Naive thymus-derived CD8-positive, alpha-beta T cell (primary cell): Measurements from ENCODE around the gene MUC20. TPM values are rescaled to one million over a fixed set of nuclear protein-coding genes. Genes with fewer than 3 reads are reported as not detected.
A peak's percentile ranks its signal among the peaks of the same experiment; 100 is the strongest.
"Not testable (repeated sequence)": the region's sequence is repeated elsewhere in the genome, so short reads cannot be mapped to it uniquely, and the experiment has no call there.

Experiments
- ATAC-seq, 2 donors: fragments of 150-1000 bp; cut with Tn5 transposase in 1 of 2; sonication (Bioruptor Pico), chemical (Tn5 transposase) in 1 of 2; 1 replicate in 1 of 2; 2 replicates in 1 of 2; pipeline ENCODE4 v1.10.0; 2021; ENCODE audit warnings: mild to moderate bottlenecking in 2 of 2, moderate library complexity in 2 of 2
- POLR2A ChIA-PET: fragments of 350-600 bp; sonication (Branson Sonifier 250); formaldehyde crosslinking; loops from one replicate; lab custom pipeline; 2021; ENCODE audit warnings: antibody characterized with exemption; lab: Charles Lee
- DNase-seq, 10 donors: peaks; one replicate each; pipeline versions ENCODE4 v3.0.0 to v3.0.0-alpha.2; 2020 to 2022
- H3K27ac Mint-ChIP-seq, 10 donors: one replicate each; pipeline ENCODE4 v1.8.0; 2020 to 2022; ENCODE audit warnings: mild to moderate bottlenecking in 10 of 10, mixed read lengths in 10 of 10, moderate library complexity in 4 of 10, inconsistent platforms in 1 of 10
- H3K27me3 Mint-ChIP-seq, 5 donors: one replicate each; pipeline ENCODE4 v1.8.0; 2021 to 2022; ENCODE audit warnings: mixed read lengths in 5 of 5
- H3K36me3 Mint-ChIP-seq, 3 donors: one replicate each; pipeline ENCODE4 v1.8.0; 2020 to 2022; ENCODE audit warnings: mixed read lengths in 3 of 3, mild to moderate bottlenecking in 2 of 3, inconsistent platforms in 1 of 3
- H3K4me1 Mint-ChIP-seq, 4 donors: one replicate each; pipeline ENCODE4 v1.8.0; 2021 to 2022; ENCODE audit warnings: mixed read lengths in 4 of 4
- H3K4me3 Mint-ChIP-seq, 10 donors: one replicate each; pipeline ENCODE4 v1.8.0; 2020 to 2022; ENCODE audit warnings: mild to moderate bottlenecking in 10 of 10, mixed read lengths in 10 of 10, moderate library complexity in 6 of 10, inconsistent platforms in 1 of 10
- H3K9me3 Mint-ChIP-seq, 9 donors: one replicate each; pipeline ENCODE4 v1.8.0; 2020 to 2022; ENCODE audit warnings: mixed read lengths in 9 of 9, mild to moderate bottlenecking in 3 of 9, inconsistent platforms in 1 of 9, moderate library complexity in 1 of 9
- polyA plus RNA-seq, 3 donors: library from polyadenylated mRNA; unstranded; fragments of 300-500 nt; fragmentation: Illumina TruSeq; gene quantifications; one replicate each; pipeline ENCODE4 v1.2.3, GENCODE V29; 2021
- total RNA-seq, 8 experiments: library from RNA in 2 of 8; stranded (reverse) in 2 of 8; gene quantifications; one replicate each; pipeline ENCODE4 v1.2.3 and lab custom pipeline; 2021 to 2026

Gene MUC20
- total and polyA plus RNA-seq, 5 experiments from 2014 or later, result 0.21 to 11.7 (median 5.3) TPM; not detected in 1

- POLR2A ChIA-PET, result no interaction called here
- Mint-ChIP-seq H3K27ac (peak overlapping the region in 2 of 10 donors; percentile 11 to 37), H3K4me1 (peaks cover 0 to 11% (median 2%) of the 10 kb centered on the region in 4 donors), H3K9me3 (peaks cover 0 to 2% (median 0%) of the 10 kb centered on the region in 9 donors), H3K27me3 (peaks cover 0 to 2% (median 0%) of the 10 kb centered on the region in 5 donors), H3K36me3 (peaks cover 11 to 24% (median 20%) of the 10 kb centered on the region in 3 donors), H3K4me3 (no peak overlapping the region)
- ATAC-seq (no peak), DNase-seq (no peak)
These were observed 2.8 kb upstream of the MUC20 start for GRCh38 chr3:195717852-195718476.

- no peak for ATAC-seq
- Mint-ChIP-seq H3K9me3 (peaks cover 0 to 2% (median 0%) of the 10 kb centered on the region in 9 donors), H3K36me3 (peaks cover 11 to 24% (median 20%) of the 10 kb centered on the region in 3 donors), H3K27ac (no peak overlapping the region), H3K4me1 (peaks cover 0 to 11% (median 2%) of the 10 kb centered on the region in 4 donors), H3K27me3 (peaks cover 0 to 2% (median 0%) of the 10 kb centered on the region in 5 donors), H3K4me3 (no peak overlapping the region)
- DNase-seq, result no peak
- POLR2A ChIA-PET, result interaction anchor here (0.8 kb wide), 1 partner anchor 11 kb away, joined by 5 read pairs; no protein-coding TSS in a partner anchor
These were observed 2.2 kb upstream of the MUC20 start for GRCh38 chr3:195718477-195718984.

- peaks cover 8 to 18% (median 15%) of the 10 kb centered on the region in 3 donors for H3K36me3 Mint-ChIP-seq
- DNase-seq, POLR2A ChIA-PET, ATAC-seq, H3K4me1 Mint-ChIP-seq, H3K27me3 Mint-ChIP-seq, H3K9me3 Mint-ChIP-seq, H3K4me3 Mint-ChIP-seq: not testable (repeated sequence)
- peak overlapping the region in 1 of 10 donors; percentile 37 for H3K27ac Mint-ChIP-seq
These were observed 1.1 kb upstream of the MUC20 start for GRCh38 chr3:195719514-195720254.

DNA sequence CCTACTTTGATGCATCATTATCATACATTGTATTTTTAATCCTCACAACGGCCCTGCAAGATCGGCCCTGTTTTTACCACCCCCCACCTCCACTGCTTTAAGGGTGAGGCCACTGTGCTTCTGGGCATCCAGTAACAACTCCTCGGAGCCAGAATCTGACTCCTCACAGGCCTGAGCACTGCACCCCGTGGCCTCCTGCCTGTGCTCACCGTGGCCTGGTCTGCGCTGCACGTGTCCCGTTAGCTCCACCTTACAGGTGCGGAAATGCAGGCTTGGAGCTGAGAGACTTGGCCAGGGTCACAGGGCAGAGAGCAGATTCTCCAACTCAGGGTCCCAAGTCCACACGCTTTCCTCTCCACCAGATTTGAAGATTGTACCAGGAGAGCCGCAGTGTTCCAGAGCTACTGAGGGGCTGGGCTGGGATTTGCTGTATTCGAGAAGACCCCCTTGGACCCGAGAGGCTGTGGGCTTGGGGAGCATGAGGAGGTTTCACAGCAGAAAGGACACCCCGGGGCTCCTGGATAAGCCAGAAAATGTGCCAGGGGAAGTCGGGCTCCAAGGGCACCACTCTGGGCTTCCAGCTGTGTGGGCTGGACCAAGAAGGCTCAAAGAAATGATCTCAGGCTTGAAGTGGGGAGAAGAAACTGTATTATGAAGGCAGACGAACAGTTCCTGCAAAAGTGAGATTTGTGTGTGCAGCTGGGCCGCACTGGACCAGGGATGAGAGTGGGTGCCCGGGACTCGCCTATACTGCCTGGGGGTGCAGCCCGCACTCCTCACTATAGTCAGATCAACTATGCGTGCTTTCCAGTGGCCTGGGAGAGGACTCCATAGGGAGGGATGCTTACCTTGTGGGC, 1.6 kb downstream of the MUC20 start:
- H3K27me3 Mint-ChIP-seq, DNase-seq, H3K4me1 Mint-ChIP-seq, ATAC-seq, H3K4me3 Mint-ChIP-seq, H3K9me3 Mint-ChIP-seq, H3K27ac Mint-ChIP-seq, POLR2A ChIA-PET, H3K36me3 Mint-ChIP-seq: not testable (repeated sequence)

DNA sequence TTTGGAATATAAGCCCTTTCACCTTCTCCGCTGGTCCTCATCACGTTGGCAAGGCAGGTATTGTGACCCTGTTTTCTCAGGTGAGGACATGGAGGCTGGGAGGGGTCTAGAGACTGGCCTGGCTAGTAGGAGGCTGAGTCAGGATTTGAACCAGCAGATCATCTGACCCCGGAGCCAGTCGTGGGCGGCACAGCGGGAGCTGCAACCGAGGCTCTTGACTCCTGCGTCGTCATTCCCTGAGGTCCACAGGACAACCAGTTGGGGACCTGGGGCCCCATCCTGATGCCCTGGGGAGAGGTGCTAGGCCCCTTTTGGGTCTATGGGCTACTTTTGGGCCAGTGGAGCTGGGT, 2.2 kb downstream of the MUC20 start:
- POLR2A ChIA-PET, H3K9me3 Mint-ChIP-seq, ATAC-seq, H3K36me3 Mint-ChIP-seq, H3K27ac Mint-ChIP-seq, DNase-seq, H3K4me1 Mint-ChIP-seq, H3K4me3 Mint-ChIP-seq, H3K27me3 Mint-ChIP-seq: not testable (repeated sequence)

- H3K27ac Mint-ChIP-seq, H3K4me1 Mint-ChIP-seq, DNase-seq, H3K9me3 Mint-ChIP-seq, H3K4me3 Mint-ChIP-seq, POLR2A ChIA-PET, ATAC-seq, H3K27me3 Mint-ChIP-seq, H3K36me3 Mint-ChIP-seq: not testable (repeated sequence)
These were observed 3.6 kb downstream of the MUC20 start for GRCh38 chr3:195724363-195724762.

GRCh38 chr3:195725916-195726740, 5.3 kb downstream of the MUC20 start:
- H3K27ac Mint-ChIP-seq, H3K27me3 Mint-ChIP-seq, POLR2A ChIA-PET, H3K4me3 Mint-ChIP-seq, ATAC-seq, H3K4me1 Mint-ChIP-seq, DNase-seq, H3K9me3 Mint-ChIP-seq: not testable (repeated sequence)
- peaks cover 0 to 18% (median 18%) of the 10 kb centered on the region in 3 donors for H3K36me3 Mint-ChIP-seq

DNA sequence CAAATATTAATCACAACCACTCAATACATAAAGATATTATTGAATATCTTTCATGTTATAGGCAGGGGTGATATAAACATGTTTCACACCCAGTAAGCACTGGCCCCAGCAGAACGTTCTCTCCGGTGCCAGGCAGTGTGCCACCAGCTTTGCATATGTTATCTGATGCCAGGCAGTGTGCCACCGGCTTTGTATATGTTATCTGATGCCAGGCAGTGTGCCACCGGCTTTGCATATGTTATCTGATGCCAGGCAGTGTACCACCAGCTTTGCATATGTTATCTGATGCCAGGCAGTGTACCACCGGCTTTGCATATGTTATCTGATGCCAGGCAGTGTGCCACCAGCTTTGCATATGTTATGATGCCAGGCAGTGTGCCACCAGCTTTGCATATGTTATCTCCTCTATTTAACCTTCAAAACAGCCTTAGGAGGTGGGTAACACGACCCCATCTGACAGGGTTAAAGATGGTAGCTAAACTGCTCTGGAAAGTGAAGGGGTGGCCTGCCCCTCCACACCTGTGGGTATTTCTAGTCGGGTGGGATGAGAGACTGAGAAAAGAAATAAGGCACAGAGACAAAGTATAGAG, 6.9 kb downstream of the MUC20 start:
- Mint-ChIP-seq H3K27ac (peak overlapping the region in 2 of 10 donors; percentile 8 to 30), H3K36me3 (peaks cover 0 to 33% (median 28%) of the 10 kb centered on the region in 3 donors), H3K4me3 (no peak overlapping the region), H3K9me3 (no peaks in the 10 kb centered on the region), H3K4me1 (peaks cover 0 to 1% (median 0%) of the 10 kb centered on the region in 4 donors), H3K27me3 (no peaks in the 10 kb centered on the region)
- no peak for DNase-seq
- POLR2A ChIA-PET, result no interaction called here
- ATAC-seq, result no peak

- H3K27ac Mint-ChIP-seq, DNase-seq, ATAC-seq, H3K4me1 Mint-ChIP-seq, POLR2A ChIA-PET, H3K27me3 Mint-ChIP-seq, H3K4me3 Mint-ChIP-seq, H3K9me3 Mint-ChIP-seq: not testable (repeated sequence)
- peaks cover 0 to 42% (median 36%) of the 10 kb centered on the region in 3 donors for H3K36me3 Mint-ChIP-seq
These were observed 8.0 kb downstream of the MUC20 start for GRCh38 chr3:195728789-195729188.

DNA sequence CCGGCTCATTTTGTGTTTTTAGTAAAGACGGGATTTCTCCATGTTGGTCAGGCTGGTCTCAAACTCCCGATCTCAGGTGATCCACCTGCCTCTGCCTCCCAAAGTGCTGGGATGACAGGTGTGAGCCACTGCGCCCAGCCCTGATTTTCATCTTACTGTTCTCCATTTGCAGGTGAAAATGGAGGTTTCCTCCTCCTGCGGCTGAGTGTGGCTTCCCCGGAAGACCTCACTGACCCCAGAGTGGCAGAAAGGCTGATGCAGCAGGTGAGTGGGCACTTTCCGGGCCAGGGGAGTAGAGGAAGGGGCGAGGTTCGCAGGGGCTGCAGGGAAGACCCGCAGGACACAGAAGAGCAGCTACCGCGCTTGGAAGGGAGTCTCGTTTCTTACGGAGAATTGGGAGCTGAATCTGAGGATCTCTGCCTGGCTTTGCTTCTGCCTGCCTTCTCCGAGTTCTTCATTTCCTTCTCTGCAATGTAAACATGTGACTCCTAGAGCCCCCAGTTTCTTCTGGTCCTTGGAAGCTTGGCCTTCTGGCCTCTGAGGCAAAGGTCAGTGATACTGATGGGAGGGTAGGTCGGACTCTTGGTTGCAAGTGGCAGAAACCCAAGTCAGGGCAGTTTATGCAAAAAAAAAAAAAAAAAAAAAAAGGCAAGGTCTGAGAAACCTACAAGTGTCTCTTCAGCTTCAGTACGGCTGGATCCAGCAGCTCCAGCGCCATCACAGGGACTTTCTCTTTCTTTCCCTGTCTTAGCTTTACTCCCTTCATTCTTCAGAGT, 8.9 kb downstream of the MUC20 start:
- DNase-seq, result no peak
- Mint-ChIP-seq H3K4me1 (peaks cover 0 to 1% (median 0%) of the 10 kb centered on the region in 4 donors), H3K36me3 (peaks cover 0 to 47% (median 36%) of the 10 kb centered on the region in 3 donors), H3K27me3 (no peaks in the 10 kb centered on the region), H3K4me3 (no peak overlapping the region), H3K9me3 (no peaks in the 10 kb centered on the region), H3K27ac (peak overlapping the region in 2 of 10 donors; percentile 39 to 50)
- POLR2A ChIA-PET, result interaction anchor here (0.7 kb wide), 1 partner anchor 786 kb away, joined by 4 read pairs; no protein-coding TSS in a partner anchor
- no peak for ATAC-seq

DNA sequence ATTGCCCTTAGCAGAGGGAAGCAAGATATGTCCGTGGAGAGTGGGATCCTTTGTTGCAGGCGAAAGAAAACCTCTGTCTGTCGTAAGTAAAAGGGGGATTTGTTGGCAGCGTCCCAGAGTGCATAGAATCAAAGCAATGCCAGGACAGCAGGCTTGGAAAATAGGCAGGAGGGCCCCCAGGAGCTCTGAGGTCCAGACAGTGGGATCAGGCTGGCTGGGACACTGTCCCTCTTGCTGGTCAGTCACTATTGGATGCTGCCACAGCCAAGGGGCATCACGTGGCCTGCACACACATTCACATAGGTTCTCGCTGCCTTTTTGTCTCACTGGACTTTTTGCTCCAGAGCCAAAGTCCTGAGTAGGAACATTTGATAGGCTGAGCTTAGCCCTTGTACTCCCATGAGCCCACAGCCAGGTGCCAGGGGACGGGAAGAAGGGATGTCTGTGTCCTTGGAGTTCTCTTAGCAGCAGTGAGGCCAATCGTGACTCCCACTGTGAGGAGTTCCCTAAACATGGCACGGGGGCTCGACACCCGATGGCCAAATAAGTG, 10.7 kb downstream of the MUC20 start:
- Mint-ChIP-seq H3K9me3 (no peaks in the 10 kb centered on the region), H3K4me1 (no peaks in the 10 kb centered on the region), H3K27me3 (no peaks in the 10 kb centered on the region), H3K36me3 (peaks cover 4 to 64% (median 44%) of the 10 kb centered on the region in 3 donors), H3K4me3 (no peak overlapping the region), H3K27ac (no peak overlapping the region)
- ATAC-seq, result no peak
- no peak for DNase-seq
- POLR2A ChIA-PET, result no interaction called here
